CD4-positive, alpha-beta T cell (primary cell): Measurements from ENCODE around the gene KCNH1. TPM values are rescaled to one million over a fixed set of nuclear protein-coding genes. Genes with fewer than 3 reads are reported as not detected.

Experiments
- ATAC-seq: fragments of 200-7000 bp; cut with Tn5 transposase; one replicate; pipeline ENCODE4 v1.10.0; 2022; ENCODE audit warnings: mild to moderate bottlenecking; ENCODE audit not compliant: poor library complexity
- CTCF ChIA-PET: fragments of 350-600 bp; sonication (Branson Sonifier 250); formaldehyde crosslinking; loops from one replicate; lab custom pipeline; 2021; ENCODE audit warnings: antibody characterized with exemption, inconsistent platforms; lab: Charles Lee
- POLR2A ChIA-PET: fragments of 350-600 bp; sonication (Branson Sonifier 250); formaldehyde crosslinking; loops from one replicate; lab custom pipeline; 2021; ENCODE audit warnings: antibody characterized with exemption, inconsistent platforms; lab: Charles Lee
- DNase-seq, 14 experiments: peaks; one replicate each; pipeline ENCODE4 v3.0.0-alpha.2; 2013 to 2020; ENCODE audit warnings: mixed read lengths in 2 of 14
- H3K27ac ChIP-seq, 2 donors: one replicate each; pipeline versions ENCODE4 v1.5.1 to v1.7.0; 2013; ENCODE audit warnings: low read length in 2 of 2, low read depth in 1 of 2, mild to moderate bottlenecking in 1 of 2
- H3K27me3 ChIP-seq, 2 experiments: 1 replicate in 1 of 2; 2 replicates in 1 of 2; pipeline versions ENCODE4 v1.6.1 to v1.7.0; 2013; ENCODE audit warnings: low read length in 2 of 2, control low read depth in 1 of 2, mild to moderate bottlenecking in 1 of 2, moderate library complexity in 1 of 2; ENCODE audit not compliant: insufficient read depth in 2 of 2, control insufficient read depth in 1 of 2
- H3K36me3 ChIP-seq: one replicate; pipeline ENCODE4 v1.6.1; 2013; ENCODE audit warnings: low read length, control low read depth; ENCODE audit not compliant: insufficient read depth
- H3K4me1 ChIP-seq: one replicate; pipeline ENCODE4 v1.6.1; 2013; ENCODE audit warnings: low read length, control low read depth; ENCODE audit not compliant: insufficient read depth
- H3K4me3 ChIP-seq: one replicate; pipeline ENCODE4 v1.5.1; 2013; ENCODE audit warnings: mild to moderate bottlenecking, low read length, moderate library complexity
- H3K9me3 ChIP-seq, 2 experiments: 1 replicate in 1 of 2; 2 replicates in 1 of 2; pipeline versions ENCODE4 v1.6.1 to v1.7.0; 2013; ENCODE audit warnings: low read length in 2 of 2, mild to moderate bottlenecking in 2 of 2, control low read depth in 1 of 2, moderate library complexity in 1 of 2; ENCODE audit not compliant: control insufficient read depth in 1 of 2, insufficient read depth in 1 of 2
- H3K27ac Mint-ChIP-seq: one replicate; pipeline ENCODE4 v1.8.0; 2020; ENCODE audit warnings: mixed read lengths
- H3K27me3 Mint-ChIP-seq: one replicate; pipeline ENCODE4 v1.8.0; 2021; ENCODE audit warnings: mixed read lengths
- H3K36me3 Mint-ChIP-seq: one replicate; pipeline ENCODE4 v1.8.0; 2021; ENCODE audit warnings: low read depth, mixed read lengths
- H3K4me1 Mint-ChIP-seq: one replicate; pipeline ENCODE4 v1.8.0; 2021; ENCODE audit warnings: low read depth, mixed read lengths
- H3K4me3 Mint-ChIP-seq: one replicate; pipeline ENCODE4 v1.8.0; 2020; ENCODE audit warnings: mild to moderate bottlenecking, mixed read lengths
- H3K9me3 Mint-ChIP-seq: one replicate; pipeline ENCODE4 v1.8.0; 2020; ENCODE audit warnings: mixed read lengths
- intact Hi-C, 2 experiments: fragments of 100-400 bp; cut with DNase I in 1 of 2; cut with micrococcal nuclease in 1 of 2; formaldehyde crosslinking; loops; one replicate each; pipeline versions ENCODE4 v1.15.1 to v1.9.0; 2023 to 2025; cut with DNase I, micrococcal nuclease
- total RNA-seq, 174 experiments: library from RNA in 2 of 174; stranded (reverse) in 2 of 174; gene quantifications; one replicate each; pipeline ENCODE4 v1.2.3 and lab custom pipeline; 2021 to 2026
- TF ChIP-seq, protein P1 (sequence below): fragments of 200-600 bp; IDR thresholded peaks from one replicate; pipeline ENCODE4 v1.8.0; 2022; ENCODE audit warnings: antibody characterized with exemption, mild to moderate bottlenecking

Gene KCNH1
- total RNA-seq, 2 experiments from 2014 or later, result not detected

- Mint-ChIP-seq H3K9me3 (peaks cover 2% of the 10 kb centered on the region), H3K4me1 (no peaks in the 10 kb centered on the region), H3K27me3 (peaks cover 18% of the 10 kb centered on the region), H3K27ac (no peak overlapping the region), H3K4me3 (no peak overlapping the region), H3K36me3 (no peaks in the 10 kb centered on the region)
- ATAC-seq (no peak), DNase-seq (no peak)
- CTCF ChIA-PET, result no interaction called here
- H3K27ac ChIP-seq, result no peak overlapping the region
- no peaks in the 10 kb centered on the region for H3K4me1 ChIP-seq
- H3K27me3 ChIP-seq, result peaks cover 7 to 10% of the 10 kb centered on the region in 2 experiments
- intact Hi-C loops, result no loop called here
- POLR2A ChIA-PET, result no interaction called here
- TF ChIP-seq, protein P1, sequence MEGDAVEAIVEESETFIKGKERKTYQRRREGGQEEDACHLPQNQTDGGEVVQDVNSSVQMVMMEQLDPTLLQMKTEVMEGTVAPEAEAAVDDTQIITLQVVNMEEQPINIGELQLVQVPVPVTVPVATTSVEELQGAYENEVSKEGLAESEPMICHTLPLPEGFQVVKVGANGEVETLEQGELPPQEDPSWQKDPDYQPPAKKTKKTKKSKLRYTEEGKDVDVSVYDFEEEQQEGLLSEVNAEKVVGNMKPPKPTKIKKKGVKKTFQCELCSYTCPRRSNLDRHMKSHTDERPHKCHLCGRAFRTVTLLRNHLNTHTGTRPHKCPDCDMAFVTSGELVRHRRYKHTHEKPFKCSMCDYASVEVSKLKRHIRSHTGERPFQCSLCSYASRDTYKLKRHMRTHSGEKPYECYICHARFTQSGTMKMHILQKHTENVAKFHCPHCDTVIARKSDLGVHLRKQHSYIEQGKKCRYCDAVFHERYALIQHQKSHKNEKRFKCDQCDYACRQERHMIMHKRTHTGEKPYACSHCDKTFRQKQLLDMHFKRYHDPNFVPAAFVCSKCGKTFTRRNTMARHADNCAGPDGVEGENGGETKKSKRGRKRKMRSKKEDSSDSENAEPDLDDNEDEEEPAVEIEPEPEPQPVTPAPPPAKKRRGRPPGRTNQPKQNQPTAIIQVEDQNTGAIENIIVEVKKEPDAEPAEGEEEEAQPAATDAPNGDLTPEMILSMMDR, result no peak
- no peak overlapping the region for H3K4me3 ChIP-seq
- H3K36me3 ChIP-seq, result no peaks in the 10 kb centered on the region
- peaks cover 0 to 3% of the 10 kb centered on the region in 2 experiments for H3K9me3 ChIP-seq
Observed at GRCh38 chr1:210899676-210900075, 234.3 kb downstream of the KCNH1 start.

DNA sequence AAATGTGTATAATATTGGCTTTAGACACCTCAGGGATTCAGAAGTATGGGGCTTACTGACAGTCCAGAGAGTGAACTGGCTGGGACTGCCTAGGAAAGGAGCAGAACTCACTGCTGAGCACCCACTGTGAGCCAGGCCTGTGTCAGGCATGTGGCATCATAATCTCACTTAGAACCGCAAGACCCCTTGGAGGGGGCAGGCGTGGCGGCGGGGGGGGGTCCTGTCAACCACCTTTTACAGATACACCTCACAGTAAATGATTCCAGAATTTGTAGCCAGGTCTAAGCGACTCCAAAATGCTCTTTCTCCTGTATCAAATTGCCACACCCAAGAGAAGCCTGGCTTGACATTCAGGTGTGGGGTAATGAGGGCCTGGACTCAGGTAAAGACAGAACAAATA is 235.5 kb downstream of the KCNH1 start:
- ChIA-PET POLR2A (no interaction called here), CTCF (no interaction called here)
- no peak overlapping the region for H3K4me3 Mint-ChIP-seq
- H3K36me3 Mint-ChIP-seq, result no peaks in the 10 kb centered on the region
- no peak overlapping the region for H3K4me3 ChIP-seq
- H3K27ac ChIP-seq, result no peak overlapping the region
- no peaks in the 10 kb centered on the region for H3K4me1 ChIP-seq
- no peaks in the 10 kb centered on the region for H3K4me1 Mint-ChIP-seq
- intact Hi-C loops, result no loop called here
- H3K27me3 Mint-ChIP-seq, result peaks cover 13% of the 10 kb centered on the region
- H3K27me3 ChIP-seq, result peaks cover 7 to 10% of the 10 kb centered on the region in 2 experiments
- TF ChIP-seq, protein P1, result no peak
- no peak overlapping the region for H3K27ac Mint-ChIP-seq
- H3K9me3 Mint-ChIP-seq, result peaks cover 7% of the 10 kb centered on the region
- no peaks in the 10 kb centered on the region for H3K36me3 ChIP-seq
- no peak for ATAC-seq
- H3K9me3 ChIP-seq, result peaks cover 2 to 3% of the 10 kb centered on the region in 2 experiments
- no peak for DNase-seq

GRCh38 chr1:210883821-210884220 is 250.1 kb downstream of the KCNH1 start:
- no peak overlapping the region for H3K27ac ChIP-seq
- peaks cover 0 to 2% of the 10 kb centered on the region in 2 experiments for H3K27me3 ChIP-seq
- Mint-ChIP-seq H3K4me1 (no peaks in the 10 kb centered on the region), H3K36me3 (no peaks in the 10 kb centered on the region), H3K9me3 (no peaks in the 10 kb centered on the region), H3K4me3 (no peak overlapping the region), H3K27me3 (peaks cover 4% of the 10 kb centered on the region), H3K27ac (no peak overlapping the region)
- TF ChIP-seq, protein P1, result no peak
- ATAC-seq, result no peak
- no peak for DNase-seq
- ChIA-PET CTCF (interaction anchor here (0.6 kb wide), 1 partner anchor 106 kb away, joined by 3 read pairs; no protein-coding TSS in a partner anchor), POLR2A (no interaction called here)
- H3K4me3 ChIP-seq, result no peak overlapping the region
- H3K36me3 ChIP-seq, result no peaks in the 10 kb centered on the region
- H3K9me3 ChIP-seq, result no peaks in the 10 kb centered on the region
- no peaks in the 10 kb centered on the region for H3K4me1 ChIP-seq
- intact Hi-C loops, result loop anchor here in 1 of 2 experiments (10.0 kb wide), 1 partner anchor 59 kb away; no protein-coding TSS in a partner anchor
